HG02571 (cell line): ENCODE measurements around the gene RIMS4.
"Not testable (repeated sequence)": the region's sequence is repeated elsewhere in the genome, so short reads cannot be mapped to it uniquely, and the experiment has no call there.

Source experiments
- ATAC-seq: cut with Tn5 transposase; IDR thresholded peaks from one replicate; pipeline ENCODE4 v1.9.1; 2021; ENCODE audit warnings: mild to moderate bottlenecking, moderate library complexity; ENCODE audit not compliant: unreplicated experiment

Gene RIMS4

GRCh38 chr20:44765701-44766347 lies 44.5 kb downstream of the RIMS4 start:
- ATAC-seq = no peak

DNA sequence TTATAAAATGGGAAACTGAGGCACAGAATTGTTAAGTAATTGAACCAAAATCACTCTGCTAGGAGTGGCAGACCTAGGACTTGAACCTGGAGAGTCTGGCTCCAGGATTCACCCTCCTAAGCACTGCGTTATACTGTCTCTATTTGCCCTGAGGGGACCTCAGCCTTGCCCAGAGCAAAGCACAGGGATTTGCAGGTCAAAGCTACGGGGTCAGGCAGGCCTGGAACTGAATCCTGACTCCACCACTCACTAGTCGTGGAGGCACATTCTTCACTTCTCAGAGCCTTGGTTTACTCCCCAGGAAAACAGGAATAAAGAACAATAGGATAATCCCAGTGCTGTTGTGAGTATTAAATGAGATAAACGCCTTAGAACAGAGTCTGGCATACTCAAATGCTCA lies 45.3 kb downstream of the RIMS4 start:
- ATAC-seq = no peak

- ATAC-seq = not testable (repeated sequence)
Observed at GRCh38 chr20:44763798-44764197, 46.5 kb downstream of the RIMS4 start.

DNA sequence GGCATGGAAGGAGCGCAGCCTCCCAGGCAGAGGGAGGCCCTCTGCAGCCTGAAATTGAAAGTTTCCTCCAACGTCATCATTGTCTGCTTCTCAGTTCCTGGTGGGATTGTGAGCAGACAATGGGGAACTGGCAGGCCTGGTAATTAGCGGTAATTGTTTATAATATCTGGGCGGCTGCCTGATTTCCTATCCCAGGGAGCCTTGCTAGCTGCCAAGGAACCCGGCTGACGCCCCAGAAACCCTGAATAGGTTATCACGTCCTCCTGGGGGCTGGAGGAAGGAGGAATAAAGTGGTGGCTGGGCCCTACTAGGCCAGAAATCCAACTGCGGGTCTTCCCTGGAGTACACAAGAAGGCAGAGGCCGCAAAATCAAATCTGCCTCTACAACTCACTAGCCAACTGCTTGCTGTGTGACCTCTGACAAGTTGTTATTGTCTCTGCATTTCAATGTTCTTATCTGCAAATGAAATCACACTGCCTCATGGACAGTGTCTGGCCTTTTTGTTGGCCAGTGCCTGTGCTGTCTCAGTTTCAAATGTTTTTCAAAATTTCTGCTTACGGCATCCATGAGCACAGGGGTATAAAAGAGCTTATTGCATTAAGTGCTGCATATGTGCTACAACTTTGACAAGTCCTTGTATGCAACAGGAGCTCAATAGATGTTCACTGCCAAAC lies 47.7 kb downstream of the RIMS4 start:
- no peak for ATAC-seq

GRCh38 chr20:44761423-44761822 lies 48.9 kb downstream of the RIMS4 start:
- no peak for ATAC-seq

GRCh38 chr20:44759595-44759994 lies 50.8 kb downstream of the RIMS4 start:
- ATAC-seq = no peak

GRCh38 chr20:44758247-44759101 lies 51.9 kb downstream of the RIMS4 start:
- ATAC-seq = no peak

DNA sequence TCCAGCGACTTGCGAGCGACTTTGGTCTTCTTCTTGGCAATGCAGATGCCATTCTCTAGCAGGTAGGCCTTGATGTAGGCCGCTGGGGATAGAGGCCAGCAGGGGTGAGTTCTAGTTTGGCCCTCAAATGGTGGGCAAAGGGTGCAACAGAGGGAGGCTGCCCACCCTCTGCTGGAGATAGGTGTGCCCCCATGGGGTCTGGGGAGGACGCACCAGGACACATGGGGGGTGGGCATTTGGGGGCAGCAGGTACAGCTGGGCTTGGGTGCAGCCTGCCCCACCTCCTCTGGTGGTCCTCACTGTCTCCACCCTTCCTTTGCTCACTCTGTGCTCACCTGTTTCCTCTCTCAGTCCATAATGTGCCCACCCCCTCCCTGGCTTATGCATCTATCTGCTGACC lies 53.4 kb downstream of the RIMS4 start:
- ATAC-seq = no peak

DNA sequence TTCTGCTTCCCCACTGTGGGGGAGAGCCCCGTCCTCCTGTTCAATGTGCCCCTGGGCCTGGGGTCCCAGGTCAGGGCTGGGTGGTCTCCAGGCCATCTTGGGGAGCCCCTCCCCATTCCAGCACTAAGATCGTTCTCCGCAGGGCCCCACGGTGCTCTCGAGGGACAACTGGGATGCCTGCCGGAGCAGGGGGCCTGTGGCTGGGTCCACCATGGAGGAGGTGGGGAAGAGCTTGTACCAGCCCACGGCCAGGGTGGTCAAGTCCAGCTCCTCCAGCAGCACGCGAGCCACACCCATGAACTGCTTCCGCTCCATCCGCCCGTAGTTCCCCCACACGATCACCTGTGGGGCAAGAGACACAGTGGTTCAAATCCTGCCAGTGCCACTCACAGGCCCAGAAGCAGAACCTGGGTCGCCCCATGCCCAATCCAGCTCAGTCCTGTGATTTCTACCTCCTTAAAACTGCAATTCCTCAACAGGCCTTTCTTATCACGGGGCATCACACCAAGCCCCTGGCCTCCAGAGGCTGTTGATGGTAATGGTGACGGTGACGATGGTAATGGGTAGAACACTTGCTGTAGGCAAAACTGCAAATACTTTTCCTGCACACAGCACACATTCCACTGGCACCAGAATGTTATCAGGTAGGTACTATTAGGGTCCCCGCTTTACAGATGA lies 54.2 kb downstream of the RIMS4 start:
- no peak for ATAC-seq

DNA sequence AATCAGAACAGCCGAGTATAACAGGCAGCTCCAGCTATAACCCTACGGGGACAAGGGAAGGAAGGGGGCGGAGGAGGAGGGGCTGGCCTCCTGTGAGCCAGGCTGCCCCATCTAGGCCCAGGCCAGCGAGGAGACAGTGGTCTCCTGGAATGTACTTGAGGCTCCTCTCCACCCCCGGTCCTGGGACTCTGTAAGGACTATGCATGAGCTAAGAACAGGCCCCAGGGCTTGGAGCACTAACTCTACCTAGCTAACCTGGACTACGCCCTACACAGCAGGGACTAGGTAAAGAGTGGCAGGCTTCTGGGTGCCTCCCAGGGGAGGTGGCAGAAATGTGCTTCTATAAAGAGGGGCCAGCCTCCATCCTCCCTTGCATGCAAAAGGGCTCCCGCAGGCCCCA lies 55.8 kb downstream of the RIMS4 start:
- no peak for ATAC-seq

DNA sequence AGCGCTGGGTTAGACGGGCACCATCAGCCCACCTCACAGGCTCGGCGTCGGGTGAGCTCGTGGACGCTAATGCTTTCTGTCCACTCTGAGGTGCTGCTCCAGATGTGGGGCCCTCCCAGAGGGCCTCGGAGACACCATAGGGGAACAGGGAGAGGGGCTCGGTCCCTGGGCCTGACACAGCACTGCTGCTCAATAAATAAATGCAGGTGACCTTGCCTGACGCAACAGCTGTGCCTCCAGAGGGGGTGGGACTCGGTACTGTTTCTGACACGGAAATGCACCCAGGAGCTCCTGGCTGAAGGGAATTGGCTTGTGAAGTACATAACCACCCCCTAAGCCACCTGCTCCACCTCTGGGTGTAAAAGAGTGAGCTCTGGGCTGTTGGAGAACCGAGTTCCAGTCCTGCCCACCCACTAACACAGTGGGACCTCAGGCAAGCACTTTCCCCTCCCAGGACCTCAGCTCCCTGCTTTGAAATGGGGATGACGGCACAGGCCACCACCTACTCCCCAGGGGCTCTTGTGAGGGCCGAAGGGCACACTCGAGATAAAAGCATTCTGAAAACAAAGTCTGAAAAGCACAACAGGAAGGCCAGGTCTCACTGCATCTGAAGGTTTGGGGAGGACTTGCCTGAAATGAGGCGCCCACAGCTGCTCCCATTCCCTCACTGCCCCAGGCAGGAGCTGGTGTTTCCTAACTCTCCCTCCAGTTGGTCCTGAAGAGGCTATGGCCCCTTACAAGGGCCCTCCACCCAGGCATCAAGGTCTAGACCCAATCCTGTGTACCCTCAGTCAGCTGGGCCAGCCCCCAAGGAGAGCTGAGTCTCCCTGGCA lies 58.0 kb downstream of the RIMS4 start:
- ATAC-seq = no peak

DNA sequence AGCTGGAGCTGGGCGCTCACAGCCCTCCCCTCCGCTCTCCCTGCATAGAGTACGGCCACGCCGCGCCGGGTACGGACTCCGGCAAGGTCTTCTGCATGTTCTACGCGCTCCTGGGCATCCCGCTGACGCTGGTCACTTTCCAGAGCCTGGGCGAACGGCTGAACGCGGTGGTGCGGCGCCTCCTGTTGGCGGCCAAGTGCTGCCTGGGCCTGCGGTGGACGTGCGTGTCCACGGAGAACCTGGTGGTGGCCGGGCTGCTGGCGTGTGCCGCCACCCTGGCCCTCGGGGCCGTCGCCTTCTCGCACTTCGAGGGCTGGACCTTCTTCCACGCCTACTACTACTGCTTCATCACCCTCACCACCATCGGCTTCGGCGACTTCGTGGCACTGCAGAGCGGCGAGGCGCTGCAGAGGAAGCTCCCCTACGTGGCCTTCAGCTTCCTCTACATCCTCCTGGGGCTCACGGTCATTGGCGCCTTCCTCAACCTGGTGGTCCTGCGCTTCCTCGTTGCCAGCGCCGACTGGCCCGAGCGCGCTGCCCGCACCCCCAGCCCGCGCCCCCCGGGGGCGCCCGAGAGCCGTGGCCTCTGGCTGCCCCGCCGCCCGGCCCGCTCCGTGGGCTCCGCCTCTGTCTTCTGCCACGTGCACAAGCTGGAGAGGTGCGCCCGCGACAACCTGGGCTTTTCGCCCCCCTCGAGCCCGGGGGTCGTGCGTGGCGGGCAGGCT lies 60.1 kb downstream of the RIMS4 start:
- no peak for ATAC-seq

DNA sequence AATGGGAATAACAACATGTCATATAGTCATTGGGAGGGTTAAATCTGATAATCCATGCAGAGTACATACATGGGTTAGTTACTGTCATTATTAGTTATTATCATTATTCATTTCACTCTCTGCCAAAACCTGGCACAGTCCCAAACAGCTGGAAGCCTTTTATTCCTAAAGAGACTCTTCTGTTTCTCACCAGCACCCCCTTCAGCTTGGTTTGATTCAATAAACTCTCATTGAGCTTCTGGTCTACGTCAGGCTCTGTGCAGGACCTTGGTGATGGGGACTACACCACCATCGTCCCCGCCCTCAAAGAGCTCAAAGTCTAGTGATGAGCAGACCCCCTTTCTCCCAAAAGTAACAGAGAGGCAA lies 62.4 kb downstream of the RIMS4 start:
- no peak for ATAC-seq

GRCh38 chr20:44747166-44748004 lies 63.0 kb downstream of the RIMS4 start:
- ATAC-seq = no peak

DNA sequence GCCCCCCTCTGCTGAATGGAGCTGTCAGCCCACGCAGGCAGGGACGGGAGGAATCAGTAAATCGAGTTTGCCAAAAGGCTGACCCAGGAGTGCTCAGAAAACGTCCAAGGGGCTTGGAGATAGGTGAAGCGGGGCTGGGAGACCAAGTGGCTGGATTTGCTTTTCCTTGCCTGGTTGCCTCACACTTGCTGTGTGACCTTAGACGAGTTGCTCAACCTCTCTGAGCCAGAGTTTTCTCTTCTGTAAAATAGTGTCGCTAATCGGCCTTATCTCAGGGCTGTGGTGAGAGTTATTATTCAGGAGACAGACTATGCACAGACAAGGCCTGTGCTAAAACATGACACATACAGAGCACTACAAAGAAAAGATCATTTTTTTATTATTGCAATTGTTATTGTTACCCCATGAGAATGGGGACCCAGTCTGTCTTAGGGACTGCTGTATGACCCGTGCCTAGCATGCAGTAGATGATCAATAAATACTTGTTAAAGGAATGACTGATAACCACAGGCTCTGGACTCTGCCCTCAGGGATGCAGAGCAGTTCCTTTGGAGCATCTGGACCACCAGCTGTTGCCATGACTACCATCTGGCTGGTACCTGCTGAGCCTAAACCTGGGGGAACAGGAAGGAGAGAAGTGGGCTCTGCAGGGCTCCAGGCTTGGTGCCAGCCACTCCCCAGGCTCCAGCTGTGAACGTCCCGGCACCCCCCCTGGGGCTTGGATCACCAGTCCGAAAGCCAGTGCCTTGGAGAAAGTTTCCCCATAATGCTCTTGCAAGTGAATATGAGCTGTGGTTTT lies 63.8 kb downstream of the RIMS4 start:
- no peak for ATAC-seq

GRCh38 chr20:44745598-44746366 lies 64.6 kb downstream of the RIMS4 start, which contains the start of gene KCNK15:
TSS of gene KCNK15 (plus strand) at chr20:44745865. CDS start at chr20:44745911, 46 bp downstream.
- ATAC-seq = no peak

DNA sequence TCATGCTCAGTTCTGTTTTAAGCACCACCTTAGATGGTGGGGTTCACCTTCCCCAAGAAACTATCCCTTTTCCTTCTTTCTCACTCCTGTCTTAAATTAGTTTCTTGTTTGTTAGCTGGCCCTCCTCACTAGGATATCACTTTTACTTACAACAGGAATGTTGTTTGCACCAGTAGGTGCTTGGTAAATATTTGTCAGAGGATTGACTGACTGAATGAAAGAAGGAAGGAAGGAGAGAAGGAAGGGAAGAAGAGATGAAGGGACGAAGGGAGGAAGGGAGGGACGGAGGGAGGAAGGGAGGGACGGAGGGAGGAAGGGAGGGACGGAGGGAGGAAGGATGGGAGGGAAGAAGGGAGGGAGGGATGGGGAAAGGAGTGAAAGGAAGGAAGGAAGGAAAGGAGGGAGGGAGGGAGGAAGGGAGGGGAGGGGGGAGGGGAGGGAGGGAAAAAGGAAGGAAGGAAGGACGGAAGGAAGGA lies 65.2 kb downstream of the RIMS4 start:
- ATAC-seq = no peak
